GM23248 (cell line): ENCODE data around the gene NCF2. TPM values are rescaled to one million over a fixed set of nuclear protein-coding genes. Genes with fewer than 3 reads are reported as not detected.

Experiments used
- DNase-seq: peaks from one replicate; pipeline ENCODE4 v3.0.0-alpha.2; 2015
- H2AFZ ChIP-seq: fragments of 200-600 bp; sonication (generic); 2 replicates; pipeline ENCODE4 v1.6.1; 2016; ENCODE audit warnings: antibody characterized with exemption
- H3F3A ChIP-seq: fragments of 200-600 bp; sonication (generic); 2 replicates; pipeline ENCODE4 v1.6.1; 2016; ENCODE audit warnings: mild to moderate bottlenecking, antibody characterized with exemption, mixed run types; ENCODE audit not compliant: insufficient read depth
- H3K27ac ChIP-seq: fragments of 200-600 bp; sonication (generic); 2 replicates; pipeline ENCODE4 v1.5.1; 2016; ENCODE audit warnings: mild to moderate bottlenecking
- H3K27me3 ChIP-seq: fragments of 200-600 bp; sonication (generic); replicated peaks from 2 replicates; pipeline ENCODE4 v1.6.1; 2016; ENCODE audit warnings: mild to moderate bottlenecking; ENCODE audit not compliant: insufficient read depth
- H3K36me3 ChIP-seq: fragments of 200-600 bp; sonication (generic); 2 replicates; pipeline ENCODE4 v1.6.1; 2016; ENCODE audit warnings: low read depth, mild to moderate bottlenecking
- H3K4me1 ChIP-seq: fragments of 200-600 bp; sonication (generic); 2 replicates; pipeline ENCODE4 v1.6.1; 2016; ENCODE audit warnings: mild to moderate bottlenecking; ENCODE audit not compliant: insufficient read depth
- H3K4me2 ChIP-seq: fragments of 200-600 bp; sonication (generic); one replicate; pipeline ENCODE4 v1.6.1; 2016; ENCODE audit warnings: mild to moderate bottlenecking; ENCODE audit not compliant: unreplicated experiment
- H3K4me3 ChIP-seq: fragments of 200-600 bp; sonication (generic); 2 replicates; pipeline ENCODE4 v1.5.1; 2016; ENCODE audit warnings: mild to moderate bottlenecking
- H3K79me2 ChIP-seq: fragments of 200-600 bp; sonication (generic); 2 replicates; pipeline ENCODE4 v1.6.1; 2016; ENCODE audit warnings: mild to moderate bottlenecking; ENCODE audit not compliant: insufficient read depth
- H3K9ac ChIP-seq: fragments of 200-600 bp; sonication (generic); 2 replicates; pipeline ENCODE4 v1.6.1; 2016; ENCODE audit warnings: mild to moderate bottlenecking
- H3K9me2 ChIP-seq: fragments of 200-600 bp; sonication (generic); 2 replicates; pipeline ENCODE4 v1.6.1; 2016; ENCODE audit warnings: mixed run types, mild to moderate bottlenecking, moderate library complexity; ENCODE audit not compliant: insufficient read depth
- H3K9me3 ChIP-seq: fragments of 200-600 bp; sonication (generic); one replicate; pipeline ENCODE4 v1.6.1; 2017; ENCODE audit warnings: low read depth
- H4K20me1 ChIP-seq: fragments of 200-600 bp; sonication (generic); 2 replicates; pipeline ENCODE4 v1.6.0; 2016; ENCODE audit not compliant: insufficient read depth
- EZH2 ChIP-seq: fragments of 200-600 bp; sonication (generic); IDR thresholded peaks from 2 replicates; pipeline ENCODE4 v1.6.1; 2018; ENCODE audit warnings: antibody characterized with exemption, mild to moderate bottlenecking; ENCODE audit not compliant: insufficient read depth, poor library complexity, severe bottlenecking
- EZH2phosphoT487 ChIP-seq: fragments of 200-600 bp; sonication (generic); IDR thresholded peaks from 2 replicates; pipeline ENCODE4 v1.6.1; 2018; ENCODE audit warnings: antibody characterized with exemption, moderate library complexity, mild to moderate bottlenecking, low read depth; ENCODE audit not compliant: insufficient read depth
- WGBS, 2 experiments: methylation state at CpG; one replicate each; pipeline ENCODE4 v1.1.6; 2015 to 2017; ENCODE audit warnings: low lambda C conversion rate in 2 of 2, low coverage in 1 of 2; ENCODE audit errors: missing lambda C conversion rate in 2 of 2; 5-methylcytosine and 5-hydroxymethylcytosine counted together
- in situ Hi-C: fragments of 300-500 bp; cut with MboI; formaldehyde crosslinking; loops from 2 replicates; pipeline ENCODE4 v1.15.0; 2020
- polyA plus RNA-seq: library from polyadenylated mRNA; unstranded; fragments of >200 nt; fragmentation: Nextera tagmentation; extraction: Ambion mirVana; gene quantifications from 2 replicates; pipeline ENCODE4 v1.2.1, GENCODE V29; 2016
- total RNA-seq: library from RNA; depleted of rRNA; stranded (reverse); fragments of >200 nt; shearing (Covaris generic); gene quantifications from 2 replicates; pipeline ENCODE4 v1.2.3, GENCODE V29; 2014

NCF2 gene
- total and polyA plus RNA-seq, 2 experiments from 2014 or later, result 0.41 TPM; not detected in 1

GRCh38 chr1:183580281-183580682, 10.0 kb downstream of the NCF2 start:
- in situ Hi-C loops, result no loop called here
- no peaks in the 10 kb centered on the region for H3K4me1 ChIP-seq
- H2AFZ ChIP-seq, result no peak overlapping the region
- H3K9ac ChIP-seq, result no peak overlapping the region
- H3K9me2 ChIP-seq, result no peaks in the 10 kb centered on the region
- no peaks in the 10 kb centered on the region for H3K27me3 ChIP-seq
- no peaks in the 10 kb centered on the region for H4K20me1 ChIP-seq
- H3K79me2 ChIP-seq, result no peaks in the 10 kb centered on the region
- no peak overlapping the region for H3K4me2 ChIP-seq
- no peaks in the 10 kb centered on the region for H3K36me3 ChIP-seq
- peaks cover 5% of the 10 kb centered on the region; the same call in 1 of the 2 replicates for H3F3A ChIP-seq
- WGBS, 2 experiments, result 57 to 59% methylated on average over 8 of the region's 8 CpGs
- no peak overlapping the region for H3K27ac ChIP-seq
- DNase-seq, result no peak
- no peak overlapping the region for H3K4me3 ChIP-seq
- TF ChIP-seq EZH2phosphoT487, result no peak
- no peak for TF ChIP-seq EZH2
- H3K9me3 ChIP-seq, result no peaks in the 10 kb centered on the region

- Histone ChIP-seq H3K27me3 (no peaks in the 10 kb centered on the region), H3K9me2 (no peaks in the 10 kb centered on the region), H3F3A (peaks cover 5% of the 10 kb centered on the region; the same call in 1 of the 2 replicates), H3K4me2 (no peak overlapping the region), H3K9me3 (no peaks in the 10 kb centered on the region), H3K36me3 (no peaks in the 10 kb centered on the region), H3K79me2 (no peaks in the 10 kb centered on the region), H3K27ac (no peak overlapping the region), H3K4me3 (no peak overlapping the region), H3K9ac (no peak overlapping the region), H3K4me1 (no peaks in the 10 kb centered on the region), H4K20me1 (no peaks in the 10 kb centered on the region), H2AFZ (no peak overlapping the region)
- no peak for DNase-seq
- in situ Hi-C loops, result no loop called here
- TF ChIP-seq EZH2phosphoT487 (no peak), EZH2 (no peak)
- 62 to 70% methylated on average over 2 of the region's 2 CpGs for WGBS, 2 experiments
Observed at GRCh38 chr1:183578856-183579255, 11.4 kb downstream of the NCF2 start.

GRCh38 chr1:183577897-183578465, 12.3 kb downstream of the NCF2 start:
- Histone ChIP-seq H3K27ac (no peak overlapping the region), H2AFZ (no peak overlapping the region), H3K27me3 (no peaks in the 10 kb centered on the region), H3K79me2 (no peaks in the 10 kb centered on the region), H3K9me2 (no peaks in the 10 kb centered on the region), H3K4me1 (no peaks in the 10 kb centered on the region), H3K9me3 (no peaks in the 10 kb centered on the region), H3F3A (no peaks in the 10 kb centered on the region), H3K4me3 (no peak overlapping the region), H3K36me3 (no peaks in the 10 kb centered on the region), H3K9ac (no peak overlapping the region), H4K20me1 (no peaks in the 10 kb centered on the region), H3K4me2 (no peak overlapping the region)
- WGBS, 2 experiments, result 86% methylated on average over 7 of the region's 7 CpGs
- in situ Hi-C loops, result no loop called here
- DNase-seq, result no peak
- TF ChIP-seq EZH2 (no peak), EZH2phosphoT487 (no peak)

- H3K4me3 ChIP-seq, result no peak overlapping the region
- no peaks in the 10 kb centered on the region for H3K36me3 ChIP-seq
- H3K9ac ChIP-seq, result no peak overlapping the region
- no peaks in the 10 kb centered on the region for H3F3A ChIP-seq
- 0 out of 2 replicates have a peak, but pooled peaks cover 6% of the 10 kb centered on the region for H3K4me1 ChIP-seq
- H3K9me3 ChIP-seq, result no peaks in the 10 kb centered on the region
- in situ Hi-C loops, result no loop called here
- no peaks in the 10 kb centered on the region for H3K79me2 ChIP-seq
- no peak for DNase-seq
- H3K27ac ChIP-seq, result no peak overlapping the region
- WGBS, 2 experiments, result 80 to 81% methylated on average over 8 of the region's 8 CpGs
- H3K27me3 ChIP-seq, result no peaks in the 10 kb centered on the region
- TF ChIP-seq EZH2phosphoT487, result no peak
- TF ChIP-seq EZH2, result no peak
- no peak overlapping the region for H2AFZ ChIP-seq
- no peaks in the 10 kb centered on the region for H4K20me1 ChIP-seq
- H3K9me2 ChIP-seq, result no peaks in the 10 kb centered on the region
- H3K4me2 ChIP-seq, result no peak overlapping the region
Observed at GRCh38 chr1:183576537-183576936, 13.7 kb downstream of the NCF2 start.
